Measurements from ENCODE around the gene ACAN.

Gene ACAN

GRCh38 chr15:88839146-88839545 lies 35.9 kb downstream of the ACAN start:
- in situ Hi-C loops (cut with HindIII; ENCODE audit: low sequenced_read_pairs): no loop called here

DNA sequence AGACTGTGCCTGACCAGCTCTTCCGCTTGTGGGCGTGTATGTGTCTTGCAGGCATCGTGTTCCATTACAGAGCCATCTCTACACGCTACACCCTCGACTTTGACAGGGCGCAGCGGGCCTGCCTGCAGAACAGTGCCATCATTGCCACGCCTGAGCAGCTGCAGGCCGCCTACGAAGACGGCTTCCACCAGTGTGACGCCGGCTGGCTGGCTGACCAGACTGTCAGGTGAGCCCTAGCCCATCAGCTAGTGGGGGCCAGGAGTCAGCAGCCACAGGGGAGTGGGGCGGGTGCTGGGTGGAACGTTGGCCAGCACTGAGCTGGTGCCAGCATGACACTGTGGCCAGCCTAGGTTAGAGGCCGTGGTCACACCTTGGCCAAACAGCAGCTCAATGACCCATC lies 36.7 kb downstream of the ACAN start:
- in situ Hi-C loops (cut with HindIII; ENCODE audit: low sequenced_read_pairs): no loop called here

GRCh38 chr15:88841236-88841635 lies 38.0 kb downstream of the ACAN start:
- in situ Hi-C loops (cut with HindIII; ENCODE audit: low sequenced_read_pairs): no loop called here

DNA sequence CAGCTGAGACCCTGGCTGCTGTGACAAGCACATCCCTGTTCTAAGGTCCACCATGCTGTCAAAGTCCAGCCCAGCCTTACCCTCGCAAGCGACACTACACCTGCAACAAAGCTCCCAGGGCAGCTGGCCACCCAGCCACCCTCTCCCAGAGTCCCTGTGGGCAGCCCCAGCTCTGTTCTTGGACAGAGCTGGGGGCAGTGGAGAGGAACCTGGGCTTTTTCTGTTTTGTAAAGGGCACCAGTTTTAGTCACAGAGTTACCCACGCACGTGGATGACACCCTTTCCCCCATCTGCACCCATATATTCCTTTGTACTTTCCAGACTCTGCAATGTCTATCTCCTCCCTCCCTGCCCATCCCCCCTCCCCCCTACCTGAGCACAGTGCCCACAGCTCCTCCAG lies 38.9 kb downstream of the ACAN start:
- in situ Hi-C loops (cut with HindIII; ENCODE audit: low sequenced_read_pairs): no loop called here

GRCh38 chr15:88843334-88843733 lies 40.1 kb downstream of the ACAN start:
- in situ Hi-C loops (cut with HindIII; ENCODE audit: low sequenced_read_pairs): no loop called here

- in situ Hi-C loops (cut with HindIII; ENCODE audit: low sequenced_read_pairs): loop anchor here (5.0 kb wide), 1 partner anchor 37 kb away; no protein-coding TSS in a partner anchor
Observed at GRCh38 chr15:88844749-88845386, 41.6 kb downstream of the ACAN start.

DNA sequence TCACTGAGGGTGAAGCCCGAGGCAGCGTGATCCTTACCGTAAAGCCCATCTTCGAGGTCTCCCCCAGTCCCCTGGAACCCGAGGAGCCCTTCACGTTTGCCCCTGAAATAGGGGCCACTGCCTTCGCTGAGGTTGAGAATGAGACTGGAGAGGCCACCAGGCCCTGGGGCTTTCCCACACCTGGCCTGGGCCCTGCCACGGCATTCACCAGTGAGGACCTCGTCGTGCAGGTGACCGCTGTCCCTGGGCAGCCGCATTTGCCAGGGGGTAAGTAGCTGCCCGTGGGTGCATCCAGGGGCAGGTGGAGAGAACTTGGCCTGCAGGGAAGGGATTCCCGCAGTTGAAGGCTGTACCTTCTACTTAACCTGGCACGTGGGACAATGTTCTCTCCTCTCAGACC lies 42.4 kb downstream of the ACAN start:
- in situ Hi-C loops (cut with HindIII; ENCODE audit: low sequenced_read_pairs): loop anchor here (5.0 kb wide), 1 partner anchor 37 kb away; no protein-coding TSS in a partner anchor

- in situ Hi-C loops (cut with HindIII; ENCODE audit: low sequenced_read_pairs): loop anchor here (5.0 kb wide), 1 partner anchor 35 kb away; no protein-coding TSS in a partner anchor
Observed at GRCh38 chr15:88847144-88847543, 43.9 kb downstream of the ACAN start.

DNA sequence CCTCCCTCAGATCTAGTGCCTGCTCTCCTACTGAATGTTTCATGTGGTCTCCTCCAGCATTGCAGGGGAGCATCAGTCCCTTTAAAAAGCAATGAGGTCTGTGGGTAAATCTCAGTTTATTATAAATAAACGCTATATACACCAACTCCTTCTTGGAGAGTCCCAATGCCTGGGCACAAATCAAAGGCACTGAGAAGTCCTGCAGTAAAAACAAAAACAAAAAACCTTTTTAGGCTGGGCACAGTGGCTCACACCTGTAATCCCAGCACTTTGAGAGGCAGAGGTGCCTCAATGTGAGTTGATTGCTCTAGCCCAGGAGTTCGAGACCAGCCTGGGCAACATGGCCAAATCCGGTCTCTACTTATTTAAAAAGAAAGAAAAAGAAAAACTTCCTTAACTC lies 45.0 kb downstream of the ACAN start:
- in situ Hi-C loops (cut with HindIII; ENCODE audit: low sequenced_read_pairs): loop anchor here (5.0 kb wide), 1 partner anchor 34 kb away; no protein-coding TSS in a partner anchor

GRCh38 chr15:88849376-88850072 lies 46.3 kb downstream of the ACAN start:
- in situ Hi-C loops (cut with HindIII; ENCODE audit: low sequenced_read_pairs): loop anchor here (5.0 kb wide), 2 partner anchors 33 to 47 kb away; partner anchors contain the start of gene ACAN

DNA sequence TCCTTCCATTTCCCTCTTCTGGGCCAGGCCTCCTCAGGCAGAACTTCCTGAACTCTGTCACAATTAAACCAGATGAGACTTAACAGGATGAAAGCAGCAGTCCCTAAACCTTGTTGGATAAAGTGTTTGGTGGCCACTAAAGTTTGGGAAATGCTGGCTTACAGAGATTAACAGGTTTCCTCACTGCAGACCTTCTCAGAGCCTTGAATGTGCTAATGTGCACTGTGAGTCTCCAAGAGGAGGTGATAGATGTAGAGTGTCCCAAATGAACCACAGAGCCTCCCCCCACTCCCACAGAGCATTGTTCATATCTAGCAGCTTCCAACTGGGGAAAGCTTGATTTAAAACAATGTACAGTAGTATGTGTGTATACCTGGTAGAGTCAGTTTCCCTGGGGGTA lies 49.2 kb downstream of the ACAN start:
- in situ Hi-C loops (cut with HindIII; ENCODE audit: low sequenced_read_pairs): loop anchor here (5.0 kb wide), 1 partner anchor 50 kb away; the partner anchor contains the start of gene ACAN

DNA sequence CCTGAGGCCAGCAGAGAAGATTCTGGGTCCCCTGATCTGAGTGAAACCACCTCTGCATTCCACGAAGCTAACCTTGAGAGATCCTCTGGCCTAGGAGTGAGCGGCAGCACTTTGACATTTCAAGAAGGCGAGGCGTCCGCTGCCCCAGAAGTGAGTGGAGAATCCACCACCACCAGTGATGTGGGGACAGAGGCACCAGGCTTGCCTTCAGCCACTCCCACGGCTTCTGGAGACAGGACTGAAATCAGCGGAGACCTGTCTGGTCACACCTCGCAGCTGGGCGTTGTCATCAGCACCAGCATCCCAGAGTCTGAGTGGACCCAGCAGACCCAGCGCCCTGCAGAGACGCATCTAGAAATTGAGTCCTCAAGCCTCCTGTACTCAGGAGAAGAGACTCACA lies 55.7 kb downstream of the ACAN start:
- in situ Hi-C loops (cut with HindIII; ENCODE audit: low sequenced_read_pairs): no loop called here

GRCh38 chr15:88859550-88859949 lies 56.3 kb downstream of the ACAN start:
- in situ Hi-C loops (cut with HindIII; ENCODE audit: low sequenced_read_pairs): no loop called here

DNA sequence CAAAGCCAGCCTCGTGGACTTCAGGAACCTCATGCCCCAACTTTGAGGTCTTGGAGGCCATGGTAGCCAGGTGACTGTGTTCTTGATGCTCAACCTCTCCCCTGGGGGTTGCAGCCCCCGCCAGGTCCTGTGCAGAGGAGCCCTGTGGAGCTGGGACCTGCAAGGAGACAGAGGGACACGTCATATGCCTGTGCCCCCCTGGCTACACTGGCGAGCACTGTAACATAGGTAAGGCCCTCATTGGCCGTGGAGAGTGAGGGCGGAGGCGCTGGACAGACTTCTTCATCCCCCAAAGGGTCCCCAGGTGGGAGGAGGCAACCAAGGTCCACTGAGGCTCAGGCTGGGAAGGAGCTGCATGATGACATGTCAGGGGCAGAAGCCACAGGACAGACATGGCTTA lies 57.0 kb downstream of the ACAN start:
- in situ Hi-C loops (cut with HindIII; ENCODE audit: low sequenced_read_pairs): no loop called here

- in situ Hi-C loops (cut with HindIII; ENCODE audit: low sequenced_read_pairs): no loop called here
Observed at GRCh38 chr15:88863412-88863811, 60.2 kb downstream of the ACAN start.

- in situ Hi-C loops (cut with HindIII; ENCODE audit: low sequenced_read_pairs): no loop called here
Observed at GRCh38 chr15:88864861-88865497, 61.7 kb downstream of the ACAN start.

DNA sequence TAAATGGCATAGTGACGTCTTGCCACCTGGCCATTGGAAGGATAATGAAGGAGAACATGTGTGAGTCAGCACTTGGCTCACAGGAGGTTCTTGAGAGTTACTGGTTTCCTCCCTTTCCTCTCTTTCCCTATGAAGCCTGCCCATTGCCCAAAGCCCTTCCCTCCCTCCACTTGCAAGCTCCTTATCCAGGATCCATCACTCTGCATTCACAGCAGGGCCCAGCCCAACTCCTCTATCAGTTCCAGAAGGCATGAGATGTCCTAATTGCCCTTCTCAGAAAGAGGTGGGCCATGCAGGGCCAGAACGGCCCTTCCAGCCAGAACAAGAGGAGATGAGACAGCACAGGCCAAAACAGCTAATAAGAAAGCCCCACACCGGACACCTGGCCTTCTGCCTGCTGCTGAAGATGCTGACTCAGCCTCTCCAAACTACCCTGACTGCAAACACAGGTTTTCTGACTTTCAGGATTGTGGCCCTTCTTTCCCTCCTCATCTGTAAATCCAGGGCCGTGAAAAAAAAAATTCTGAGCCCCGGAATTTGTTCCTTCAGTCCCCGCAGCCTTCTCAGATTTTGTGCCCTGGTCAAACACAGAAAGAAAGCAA lies 62.4 kb downstream of the ACAN start:
- in situ Hi-C loops (cut with HindIII; ENCODE audit: low sequenced_read_pairs): no loop called here

DNA sequence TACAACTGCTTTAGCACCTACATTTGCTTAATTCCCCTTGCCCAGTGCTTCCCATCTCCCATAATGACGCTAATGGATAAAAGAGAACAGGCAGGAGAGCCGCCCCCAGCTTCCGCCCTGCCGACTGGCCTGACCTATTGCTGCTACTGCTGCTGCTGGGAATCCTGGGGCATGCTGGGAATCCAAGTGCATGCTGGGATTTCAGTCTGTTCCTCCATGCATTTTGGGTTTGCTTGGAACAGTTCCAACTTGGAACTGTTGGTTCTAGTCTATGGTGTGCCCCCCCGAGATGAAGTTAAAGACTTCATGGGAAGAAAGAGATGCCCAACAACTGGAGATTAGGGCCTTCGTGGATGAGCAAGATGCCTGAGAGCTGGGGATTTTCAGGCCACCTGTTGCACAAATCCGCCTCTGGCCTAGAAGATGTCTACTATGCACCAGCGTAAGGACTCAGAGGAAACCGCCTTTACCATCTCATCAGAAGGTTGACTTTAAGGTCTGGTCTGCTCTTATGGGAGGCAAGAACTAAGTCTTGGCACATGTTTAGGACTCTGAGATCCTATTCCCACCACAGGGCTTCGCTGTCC lies 63.2 kb downstream of the ACAN start:
- in situ Hi-C loops (cut with HindIII; ENCODE audit: low sequenced_read_pairs): no loop called here

DNA sequence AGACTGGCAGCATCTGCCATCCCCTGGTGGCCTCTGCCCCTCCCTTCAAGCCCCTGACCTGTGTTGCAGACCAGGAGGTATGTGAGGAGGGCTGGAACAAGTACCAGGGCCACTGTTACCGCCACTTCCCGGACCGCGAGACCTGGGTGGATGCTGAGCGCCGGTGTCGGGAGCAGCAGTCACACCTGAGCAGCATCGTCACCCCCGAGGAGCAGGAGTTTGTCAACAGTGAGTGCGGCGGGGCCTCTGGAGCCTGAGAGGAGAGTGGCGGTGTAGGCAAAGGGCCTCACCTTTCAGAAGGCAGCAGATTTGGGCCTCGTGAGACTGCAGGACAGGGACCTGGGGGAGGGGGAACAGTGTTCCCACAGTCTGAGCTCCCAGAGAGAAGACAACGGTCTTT lies 68.1 kb downstream of the ACAN start:
- in situ Hi-C loops (cut with HindIII; ENCODE audit: low sequenced_read_pairs): no loop called here

DNA sequence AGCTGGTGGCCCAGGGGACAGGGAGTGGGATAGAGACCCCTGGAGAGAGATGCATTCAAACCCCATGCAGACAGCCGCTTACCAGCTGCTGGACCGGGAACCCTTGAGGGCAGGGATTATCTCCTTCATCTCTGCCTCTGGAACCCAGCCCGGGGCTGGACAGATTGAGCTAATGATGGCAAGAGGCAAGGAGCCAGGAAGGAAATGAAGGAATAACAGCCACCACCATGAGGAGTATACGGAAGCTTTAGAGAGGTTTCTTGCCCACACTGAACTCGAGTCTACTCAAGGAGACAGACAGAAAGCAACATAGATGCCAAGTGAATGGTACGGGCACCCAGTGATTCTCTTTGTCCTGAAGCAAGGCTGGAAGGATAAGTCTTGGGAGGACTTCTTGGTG lies 68.9 kb downstream of the ACAN start:
- in situ Hi-C loops (cut with HindIII; ENCODE audit: low sequenced_read_pairs): no loop called here

- in situ Hi-C loops (cut with HindIII; ENCODE audit: low sequenced_read_pairs): no loop called here
Observed at GRCh38 chr15:88872706-88873105, 69.5 kb downstream of the ACAN start.
